HepG2 (cell line): ENCODE measurements around the gene AHSP. TPM values are rescaled to one million over a fixed set of nuclear protein-coding genes. Genes with fewer than 3 reads are reported as not detected.

ENCODE experiments used
- ATAC-seq: fragments of 200-7000 bp; cut with Tn5 transposase; 3 replicates; pipeline ENCODE4 v1.9.1; 2020; ENCODE audit warnings: mild to moderate bottlenecking, moderate library complexity
- BruUV-seq: library from RNA; stranded (reverse); fragments of 400-500 nt; replicated peaks from 2 replicates; lab custom pipeline; 2021; lab: Mats Ljungman, UMichigan
- CTCF ChIA-PET: fragments of 300-600 bp; formaldehyde crosslinking; extraction: SDS; loops from one replicate; lab custom pipeline; 2021; ENCODE audit warnings: low total read pairs, inconsistent platforms, low intra/inter-chr PET ratio; lab: Yijun Ruan, JAX
- POLR2A ChIA-PET: fragments of 350-600 bp; sonication (Branson Sonifier 250); formaldehyde crosslinking; loops from one replicate; lab custom pipeline; 2020; ENCODE audit warnings: antibody characterized with exemption, inconsistent platforms; lab: Yijun Ruan, JAX
- DNase-seq: peaks from one replicate; pipeline ENCODE4 v3.0.0-alpha.2; 2015; ENCODE audit warnings: low spot score
- FAIRE-seq: peaks from 3 replicates; lab custom pipeline; 2011; peaks lifted over from hg19 to GRCh38; lab: Jason Lieb, UNC
- H2AFZ ChIP-seq: one replicate; pipeline ENCODE4 v1.6.1; 2011; ENCODE audit warnings: low read length, inconsistent platforms
- H3K27ac ChIP-seq: fragments of 300-600 bp; 3 replicates; pipeline ENCODE4 v1.8.0; 2011; ENCODE audit warnings: mixed run types, mild to moderate bottlenecking, mixed read lengths, low read length, inconsistent platforms; ENCODE audit not compliant: insufficient read depth; ENCODE audit errors: extremely low read length
- H3K27me3 ChIP-seq, 2 experiments: fragments of 200-600 bp in 1 of 2; 2 replicates in 1 of 2; 3 replicates in 1 of 2; pipeline versions ENCODE4 v1.6.0 to v1.8.0; 2011; ENCODE audit warnings: low read length in 2 of 2, mild to moderate bottlenecking in 2 of 2, moderate library complexity in 2 of 2, inconsistent platforms in 1 of 2; ENCODE audit not compliant: insufficient read depth in 2 of 2, control insufficient read depth in 1 of 2
- H3K36me3 ChIP-seq, 2 experiments: fragments of 200-600 bp in 1 of 2; replicated peaks in 1 of 2; 2 replicates in 1 of 2; 3 replicates in 1 of 2; pipeline versions ENCODE4 v1.5.1 to v1.8.0; 2011; ENCODE audit warnings: low read length in 2 of 2, inconsistent platforms in 1 of 2; ENCODE audit not compliant: insufficient read depth in 2 of 2, control insufficient read depth in 1 of 2
- H3K4me1 ChIP-seq: 2 replicates; pipeline ENCODE4 v1.5.1; 2012; ENCODE audit warnings: low read length, inconsistent platforms; ENCODE audit not compliant: insufficient read depth
- H3K4me2 ChIP-seq: 2 replicates; pipeline ENCODE4 v1.6.0; 2011; ENCODE audit warnings: low read depth, low read length, inconsistent platforms
- H3K4me3 ChIP-seq, 3 experiments: fragments of 200-600 bp in 1 of 3; sonication (generic), shearing (Covaris generic) in 1 of 3; replicated peaks in 1 of 3; 2 replicates each; pipeline ENCODE4 v1.5.1; 2011 to 2016; ENCODE audit warnings: low read length in 3 of 3, inconsistent platforms in 2 of 3, low read depth in 2 of 3, mild to moderate bottlenecking in 2 of 3, control low read depth in 1 of 3, mixed read lengths in 1 of 3; ENCODE audit not compliant: insufficient read depth in 1 of 3
- H3K79me2 ChIP-seq: one replicate; pipeline ENCODE4 v1.6.1; 2011; ENCODE audit warnings: low read length, inconsistent platforms; ENCODE audit not compliant: insufficient read depth
- H3K9ac ChIP-seq: 2 replicates; pipeline ENCODE4 v1.6.0; 2011; ENCODE audit warnings: mild to moderate bottlenecking, low read depth, low read length, inconsistent platforms; ENCODE audit not compliant: insufficient read depth
- H3K9me3 ChIP-seq: 2 replicates; pipeline ENCODE4 v1.5.1; 2012; ENCODE audit warnings: mild to moderate bottlenecking, low read length
- H4K20me1 ChIP-seq: 2 replicates; pipeline ENCODE4 v1.6.0; 2011; ENCODE audit warnings: inconsistent platforms, mild to moderate bottlenecking, low read length, moderate library complexity; ENCODE audit not compliant: insufficient read depth
- AGO1 ChIP-seq: fragments of 200-400 bp; formaldehyde crosslinking; IDR thresholded peaks from 2 replicates; pipeline ENCODE4 v1.6.1; 2017; ENCODE audit warnings: mild to moderate bottlenecking, low read depth, low read length, moderate library complexity; ENCODE audit not compliant: poor library complexity, severe bottlenecking
- CENPX ChIP-seq: sonication (generic); formaldehyde crosslinking; IDR thresholded peaks from 2 replicates; pipeline ENCODE4 v1.9.0; 2021; ENCODE audit warnings: mild to moderate bottlenecking, missing genetic modification reagents, moderate library complexity
- EEA1 ChIP-seq: sonication (generic); formaldehyde crosslinking; IDR thresholded peaks from 2 replicates; pipeline ENCODE4 v1.5.1; 2020; ENCODE audit warnings: mild to moderate bottlenecking, missing genetic modification reagents, borderline replicate concordance
- FOXA3 ChIP-seq: IDR thresholded peaks from 2 replicates; pipeline ENCODE4 v1.6.1; 2016; ENCODE audit warnings: missing genetic modification reagents, missing compliant biosample characterization
- NFKB2 ChIP-seq: sonication (generic); formaldehyde crosslinking; IDR thresholded peaks from 2 replicates; pipeline ENCODE4 v1.4.0; 2020; ENCODE audit warnings: missing genetic modification reagents, borderline replicate concordance
- NFYC ChIP-seq: IDR thresholded peaks from 2 replicates; pipeline ENCODE4 v1.6.1; 2016; ENCODE audit warnings: missing genetic modification reagents, missing compliant biosample characterization
- RBFOX2 ChIP-seq: fragments of 200-400 bp; formaldehyde crosslinking; IDR thresholded peaks from 2 replicates; pipeline ENCODE4 v1.6.1; 2017; ENCODE audit warnings: low read depth, mild to moderate bottlenecking, low read length
- RERE ChIP-seq: IDR thresholded peaks from 2 replicates; pipeline ENCODE4 v1.6.1; 2016; ENCODE audit warnings: low read depth, missing genetic modification reagents, missing compliant biosample characterization
- RFX1 ChIP-seq: fragments of 450-650 bp; IDR thresholded peaks from 2 replicates; pipeline ENCODE4 v1.6.1; 2017
- SNAI1 ChIP-seq: sonication (generic); formaldehyde crosslinking; IDR thresholded peaks from 2 replicates; pipeline ENCODE4 v1.5.0; 2020; ENCODE audit warnings: mild to moderate bottlenecking, missing genetic modification reagents, borderline replicate concordance
- TAF1 ChIP-seq: sonication (generic); formaldehyde crosslinking; IDR thresholded peaks from 2 replicates; pipeline ENCODE4 v1.4.0; 2020; ENCODE audit warnings: missing genetic modification reagents
- ZBTB1 ChIP-seq: sonication (generic); formaldehyde crosslinking; IDR thresholded peaks from 2 replicates; pipeline ENCODE4 v1.4.0; 2020; ENCODE audit warnings: missing genetic modification reagents, borderline replicate concordance
- ZFP90 ChIP-seq: sonication (generic); formaldehyde crosslinking; IDR thresholded peaks from 2 replicates; pipeline ENCODE4 v1.8.0; 2022; ENCODE audit warnings: missing genetic modification reagents, mild to moderate bottlenecking, inconsistent platforms, borderline replicate concordance
- ZNF335 ChIP-seq: sonication (generic); formaldehyde crosslinking; IDR thresholded peaks from 2 replicates; pipeline ENCODE4 v1.4.0; 2020; ENCODE audit warnings: missing genetic modification reagents
- ZNF414 ChIP-seq: sonication (generic); formaldehyde crosslinking; IDR thresholded peaks from 2 replicates; pipeline ENCODE4 v1.5.0; 2020; ENCODE audit warnings: missing genetic modification reagents
- ZNF547 ChIP-seq: sonication (generic); formaldehyde crosslinking; IDR thresholded peaks from 2 replicates; pipeline ENCODE4 v1.5.1; 2020; ENCODE audit warnings: mild to moderate bottlenecking, missing genetic modification reagents
- ZNF703 ChIP-seq: sonication (generic); formaldehyde crosslinking; IDR thresholded peaks from 2 replicates; pipeline ENCODE4 v1.5.1; 2020; ENCODE audit warnings: missing genetic modification reagents, mild to moderate bottlenecking, moderate library complexity, borderline replicate concordance
- ZSCAN20 ChIP-seq: sonication (generic); formaldehyde crosslinking; IDR thresholded peaks from 2 replicates; pipeline ENCODE4 v1.4.0; 2020; ENCODE audit warnings: missing genetic modification reagents, mild to moderate bottlenecking, borderline replicate concordance
- ZSCAN22 ChIP-seq: sonication (generic); formaldehyde crosslinking; IDR thresholded peaks from 2 replicates; pipeline ENCODE4 v1.4.0; 2020; ENCODE audit warnings: mild to moderate bottlenecking, missing genetic modification reagents
- WGBS: methylation state at CpG from one replicate; pipeline ENCODE4 v1.1.6; 2017; ENCODE audit warnings: low lambda C conversion rate; 5-methylcytosine and 5-hydroxymethylcytosine counted together
- in situ Hi-C: cut with HindIII; loops from 2 replicates; pipeline ENCODE4 v1.10.0; 2017; ENCODE audit warnings: low pct_unique_long_range_greater_than_20kb; ENCODE audit not compliant: extremely low pct_ligation_motif_present
- intact Hi-C: fragments of 100-400 bp; cut with micrococcal nuclease; formaldehyde crosslinking; loops from one replicate; pipeline ENCODE4 v1.10.0; 2022; ENCODE audit not compliant: unreplicated experiment
- polyA plus RNA-seq, 8 experiments: library from polyadenylated mRNA; depleted of rRNA in 3 of 8; stranded (reverse) in 7 of 8; unstranded in 1 of 8; fragments of >200 nt; fragmentation: Illumina TruSeq in 4 of 8; extraction: Trizol in 4 of 8; gene quantifications; 2 replicates each; pipeline versions ENCODE4 v1.2.1 to v1.2.3, GENCODE V29; 2011 to 2016; ENCODE audit warnings: low read depth in 4 of 8, missing spikeins in 1 of 8, mixed read lengths in 1 of 8; ENCODE audit not compliant: insufficient read depth in 1 of 8
- total RNA-seq, 5 experiments: library from RNA; depleted of rRNA; stranded (reverse); fragments of >200 nt; fragmentation: Illumina TruSeq; extraction: Trizol; gene quantifications; 2 replicates each; pipeline ENCODE4 v1.2.3, GENCODE V29; 2016; ENCODE audit warnings: low read depth in 1 of 5

Gene AHSP
- total and polyA plus RNA-seq, 2 of the 13 experiments (the other 11 are each of a cell fraction or from before 2014, with no cell fraction given), result not detected

GRCh38 chr16:31486045-31486444 is 41.7 kb upstream of the AHSP start:
- DNase-seq (no peak), FAIRE-seq (no peak), ATAC-seq (no peak)
- peaks cover 27% of the 10 kb centered on the region for H3K4me1 ChIP-seq
- H3K79me2 ChIP-seq, result no peaks in the 10 kb centered on the region
- ChIA-PET POLR2A (interaction anchor here (1.9 kb wide), 1 partner anchor 9 kb away, joined by 6 read pairs; no protein-coding TSS in a partner anchor), CTCF (no interaction called here)
- no peaks in the 10 kb centered on the region for H3K9me3 ChIP-seq
- H3K4me3 ChIP-seq, result no peak overlapping the region
- TF ChIP-seq SNAI1 (CRISPR knock-in tag), result no peak
- no peak for TF ChIP-seq ZSCAN22 (CRISPR knock-in tag)
- TF ChIP-seq ZSCAN20 (CRISPR knock-in tag), result no peak
- TF ChIP-seq AGO1, result no peak
- TF ChIP-seq ZBTB1 (CRISPR knock-in tag), result no peak
- TF ChIP-seq ZNF414, result no peak
- TF ChIP-seq ZFP90 (CRISPR knock-in tag), result no peak
- TF ChIP-seq ZNF703, result no peak
- no peak for TF ChIP-seq FOXA3 (CRISPR knock-in tag)
- TF ChIP-seq RFX1, result no peak
- TF ChIP-seq ZNF335 (CRISPR knock-in tag), result no peak
- TF ChIP-seq CENPX (CRISPR knock-in tag), result no peak
- no peak for TF ChIP-seq TAF1
- TF ChIP-seq NFKB2 (CRISPR knock-in tag), result no peak
- no peak for TF ChIP-seq ZNF547 (CRISPR knock-in tag)
- no peak for TF ChIP-seq EEA1
- no peak for TF ChIP-seq RBFOX2
- no peak for TF ChIP-seq RERE (CRISPR knock-in tag)
- no peak for TF ChIP-seq NFYC (CRISPR knock-in tag)
- in situ Hi-C loops, result no loop called here
- no TSS peak for BruUV-seq
- peaks cover 0 to 11% of the 10 kb centered on the region in 2 experiments; a peak in 3 of 5 replicates for H3K27me3 ChIP-seq
- intact Hi-C loops, result no loop called here
- peaks cover 3 to 13% of the 10 kb centered on the region in 2 experiments; a peak in 3 of 5 replicates for H3K36me3 ChIP-seq
- no peaks in the 10 kb centered on the region for H4K20me1 ChIP-seq
- no peak overlapping the region for H3K9ac ChIP-seq
- H3K4me2 ChIP-seq, result no peak overlapping the region
- no peak overlapping the region for H3K27ac ChIP-seq
- 100% methylated on average over 3 of the region's 5 CpGs for WGBS
- H2AFZ ChIP-seq, result no peak overlapping the region
